Measurements from ENCODE around the gene HMGCL.

GRCh38 chr1:23779826-23780371 is 45.3 kb downstream of the HMGCL start:
- TF ChIP-seq, protein P1, sequence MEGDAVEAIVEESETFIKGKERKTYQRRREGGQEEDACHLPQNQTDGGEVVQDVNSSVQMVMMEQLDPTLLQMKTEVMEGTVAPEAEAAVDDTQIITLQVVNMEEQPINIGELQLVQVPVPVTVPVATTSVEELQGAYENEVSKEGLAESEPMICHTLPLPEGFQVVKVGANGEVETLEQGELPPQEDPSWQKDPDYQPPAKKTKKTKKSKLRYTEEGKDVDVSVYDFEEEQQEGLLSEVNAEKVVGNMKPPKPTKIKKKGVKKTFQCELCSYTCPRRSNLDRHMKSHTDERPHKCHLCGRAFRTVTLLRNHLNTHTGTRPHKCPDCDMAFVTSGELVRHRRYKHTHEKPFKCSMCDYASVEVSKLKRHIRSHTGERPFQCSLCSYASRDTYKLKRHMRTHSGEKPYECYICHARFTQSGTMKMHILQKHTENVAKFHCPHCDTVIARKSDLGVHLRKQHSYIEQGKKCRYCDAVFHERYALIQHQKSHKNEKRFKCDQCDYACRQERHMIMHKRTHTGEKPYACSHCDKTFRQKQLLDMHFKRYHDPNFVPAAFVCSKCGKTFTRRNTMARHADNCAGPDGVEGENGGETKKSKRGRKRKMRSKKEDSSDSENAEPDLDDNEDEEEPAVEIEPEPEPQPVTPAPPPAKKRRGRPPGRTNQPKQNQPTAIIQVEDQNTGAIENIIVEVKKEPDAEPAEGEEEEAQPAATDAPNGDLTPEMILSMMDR (conservative IDR thresholded peaks at IDR 0.05): no peak
- TF ChIP-seq ZFX (IDR thresholded peaks at IDR 0.05): no peak
